ENCODE results near the gene ARHGEF3.
A peak's percentile ranks its signal among the peaks of the same experiment; 100 is the strongest.

The ARHGEF3 gene

GRCh38 chr3:56753206-56753820, 48.4 kb downstream of the ARHGEF3 start:
- H3K9me3 ChIP-seq (ENCODE audit: low read depth, low read length) = no peaks in the 10 kb centered on the region
- no peak overlapping the region for H3K27ac ChIP-seq
- H3K4me3 ChIP-seq = no peak overlapping the region
- no peak for DNase-seq (ENCODE audit: low read depth, low spot score)
- H3K9ac ChIP-seq (ENCODE audit: insufficient read length) = no peak overlapping the region
- no peak for TF ChIP-seq POLR2AphosphoS5 (IDR thresholded peaks at IDR 0.05; ENCODE audit: borderline replicate concordance, low read depth, low read length)
- TF ChIP-seq FOXP2 (optimal IDR thresholded peaks at IDR 0.05; ENCODE audit: control extremely low read depth, extremely low read length, insufficient read depth) = no peak
- TF ChIP-seq EZH2 (IDR thresholded peaks at IDR 0.05) = no peak
- no peaks in the 10 kb centered on the region for H3K36me3 ChIP-seq (ENCODE audit: insufficient read depth, low read length)

DNA sequence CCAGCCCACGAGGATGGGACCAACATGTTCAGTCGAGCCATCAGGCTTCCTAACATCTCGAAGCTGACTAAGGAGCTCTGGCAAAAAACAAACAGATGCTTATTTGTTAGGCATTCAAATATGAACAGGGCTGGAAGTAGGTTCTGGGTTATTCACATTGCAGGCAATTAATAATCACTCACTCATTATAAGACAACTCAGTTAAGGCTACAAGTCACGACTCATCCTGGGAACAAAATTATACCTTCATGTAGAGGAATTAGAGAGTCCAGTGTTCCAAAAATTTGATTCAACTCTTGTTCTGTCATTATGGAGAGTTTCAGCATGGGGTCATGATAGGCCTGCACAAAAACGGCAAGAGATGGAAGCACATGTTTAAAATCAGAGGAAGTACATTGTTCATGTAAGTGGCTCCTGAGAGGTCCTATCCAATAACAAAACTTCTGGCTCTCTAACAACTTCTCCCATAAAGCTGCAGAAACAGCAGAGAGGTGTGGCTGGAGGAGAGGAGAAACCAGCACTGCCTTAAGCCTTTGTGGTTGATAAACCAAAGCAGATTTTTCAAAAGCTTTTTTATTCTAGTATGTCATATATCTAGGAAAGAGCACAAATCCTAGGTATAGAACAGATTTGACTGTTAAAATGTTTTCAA, 50.6 kb downstream of the ARHGEF3 start:
- no peak overlapping the region for H3K9ac ChIP-seq (ENCODE audit: insufficient read length)
- DNase-seq (ENCODE audit: low read depth, low spot score) = no peak
- H3K36me3 ChIP-seq (ENCODE audit: insufficient read depth, low read length) = no peaks in the 10 kb centered on the region
- no peak overlapping the region for H3K4me3 ChIP-seq
- no peak overlapping the region for H3K27ac ChIP-seq
- no peaks in the 10 kb centered on the region for H3K9me3 ChIP-seq (ENCODE audit: low read depth, low read length)
- TF ChIP-seq EZH2 (IDR thresholded peaks at IDR 0.05) (no peak), FOXP2 (optimal IDR thresholded peaks at IDR 0.05; ENCODE audit: control extremely low read depth, extremely low read length, insufficient read depth) (no peak), POLR2AphosphoS5 (IDR thresholded peaks at IDR 0.05; ENCODE audit: borderline replicate concordance, low read depth, low read length) (no peak)

DNA sequence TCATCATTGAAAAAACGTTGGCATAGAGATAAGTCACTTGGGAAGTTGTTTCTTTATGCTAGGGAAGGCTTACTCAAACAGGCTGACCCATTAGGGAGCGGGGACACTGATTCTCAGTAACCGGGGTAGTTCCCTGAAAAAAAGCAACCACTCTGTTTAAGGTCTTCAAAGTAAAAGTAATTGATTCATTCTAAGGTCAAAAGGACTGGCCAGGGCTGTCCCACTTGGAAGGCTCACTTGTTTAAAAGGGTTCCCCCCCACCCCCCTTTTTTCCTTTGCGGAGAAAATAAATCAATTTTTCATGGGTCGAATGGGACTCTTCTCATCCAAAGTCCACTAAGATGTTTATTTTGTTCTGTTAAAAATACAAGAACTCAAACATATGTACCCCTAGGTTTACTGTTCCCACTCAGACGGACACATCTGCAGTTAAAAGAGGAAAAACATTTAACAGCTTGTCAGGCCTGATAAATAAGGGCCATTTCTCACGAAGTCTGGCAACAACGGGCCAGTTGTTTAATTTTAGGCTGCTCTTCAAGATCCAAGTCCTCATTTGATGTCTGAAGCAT, 53.0 kb downstream of the ARHGEF3 start:
- H3K4me3 ChIP-seq = peak overlapping the region; percentile 49
- H3K9ac ChIP-seq (ENCODE audit: insufficient read length) = peak overlapping the region; percentile 20
- no peaks in the 10 kb centered on the region for H3K36me3 ChIP-seq (ENCODE audit: insufficient read depth, low read length)
- TF ChIP-seq FOXP2 (optimal IDR thresholded peaks at IDR 0.05; ENCODE audit: control extremely low read depth, extremely low read length, insufficient read depth) (no peak), POLR2AphosphoS5 (IDR thresholded peaks at IDR 0.05; ENCODE audit: borderline replicate concordance, low read depth, low read length) (no peak), EZH2 (IDR thresholded peaks at IDR 0.05) (no peak)
- no peak for DNase-seq (ENCODE audit: low read depth, low spot score)
- peak overlapping the region; percentile 93 for H3K27ac ChIP-seq
- H3K9me3 ChIP-seq (ENCODE audit: low read depth, low read length) = no peaks in the 10 kb centered on the region

DNA sequence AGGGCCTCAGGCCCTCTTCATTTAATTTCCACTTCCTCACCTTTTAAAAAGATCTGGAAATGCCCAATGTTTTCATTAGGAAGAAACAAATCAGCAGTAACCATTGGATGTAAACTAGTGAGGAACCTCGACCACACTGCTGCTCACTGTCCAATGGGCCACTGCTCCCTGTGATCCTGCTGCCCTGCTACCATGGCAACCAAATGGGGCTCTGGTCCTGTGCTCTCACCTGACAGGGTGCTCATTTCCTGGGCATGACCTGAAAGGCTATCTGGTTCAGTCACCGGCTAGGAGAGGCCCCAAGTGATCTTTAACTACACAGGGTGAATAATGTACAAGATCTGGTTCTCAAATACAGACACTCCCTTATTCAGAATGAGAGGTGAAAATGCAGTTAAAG, 54.6 kb downstream of the ARHGEF3 start:
- Histone ChIP-seq H3K27ac (no peak overlapping the region), H3K9me3 (ENCODE audit: low read depth, low read length) (no peaks in the 10 kb centered on the region), H3K4me3 (no peak overlapping the region), H3K36me3 (ENCODE audit: insufficient read depth, low read length) (no peaks in the 10 kb centered on the region), H3K9ac (ENCODE audit: insufficient read length) (no peak overlapping the region)
- DNase-seq (ENCODE audit: low read depth, low spot score) = no peak
- TF ChIP-seq POLR2AphosphoS5 (IDR thresholded peaks at IDR 0.05; ENCODE audit: borderline replicate concordance, low read depth, low read length) (no peak), EZH2 (IDR thresholded peaks at IDR 0.05) (no peak), FOXP2 (optimal IDR thresholded peaks at IDR 0.05; ENCODE audit: control extremely low read depth, extremely low read length, insufficient read depth) (no peak)

GRCh38 chr3:56744016-56744415, 57.7 kb downstream of the ARHGEF3 start:
- Histone ChIP-seq H3K27ac (no peak overlapping the region), H3K4me3 (no peak overlapping the region), H3K9ac (ENCODE audit: insufficient read length) (no peak overlapping the region), H3K9me3 (ENCODE audit: low read depth, low read length) (no peaks in the 10 kb centered on the region), H3K36me3 (ENCODE audit: insufficient read depth, low read length) (no peaks in the 10 kb centered on the region)
- no peak for DNase-seq (ENCODE audit: low read depth, low spot score)
- TF ChIP-seq FOXP2 (optimal IDR thresholded peaks at IDR 0.05; ENCODE audit: control extremely low read depth, extremely low read length, insufficient read depth) = no peak
- no peak for TF ChIP-seq EZH2 (IDR thresholded peaks at IDR 0.05)
- TF ChIP-seq POLR2AphosphoS5 (IDR thresholded peaks at IDR 0.05; ENCODE audit: borderline replicate concordance, low read depth, low read length) = no peak

GRCh38 chr3:56742887-56743286, 58.9 kb downstream of the ARHGEF3 start:
- Histone ChIP-seq H3K9me3 (ENCODE audit: low read depth, low read length) (no peaks in the 10 kb centered on the region), H3K36me3 (ENCODE audit: insufficient read depth, low read length) (no peaks in the 10 kb centered on the region), H3K4me3 (no peak overlapping the region), H3K9ac (ENCODE audit: insufficient read length) (no peak overlapping the region), H3K27ac (no peak overlapping the region)
- TF ChIP-seq EZH2 (IDR thresholded peaks at IDR 0.05) = no peak
- TF ChIP-seq FOXP2 (optimal IDR thresholded peaks at IDR 0.05; ENCODE audit: control extremely low read depth, extremely low read length, insufficient read depth) = no peak
- TF ChIP-seq POLR2AphosphoS5 (IDR thresholded peaks at IDR 0.05; ENCODE audit: borderline replicate concordance, low read depth, low read length) = no peak
- DNase-seq (ENCODE audit: low read depth, low spot score) = no peak

- H3K36me3 ChIP-seq (ENCODE audit: insufficient read depth, low read length) = no peaks in the 10 kb centered on the region
- H3K27ac ChIP-seq = no peak overlapping the region
- no peak for TF ChIP-seq EZH2 (IDR thresholded peaks at IDR 0.05)
- TF ChIP-seq POLR2AphosphoS5 (IDR thresholded peaks at IDR 0.05; ENCODE audit: borderline replicate concordance, low read depth, low read length) = no peak
- no peak for TF ChIP-seq FOXP2 (optimal IDR thresholded peaks at IDR 0.05; ENCODE audit: control extremely low read depth, extremely low read length, insufficient read depth)
These were observed 62.7 kb downstream of the ARHGEF3 start for GRCh38 chr3:56739036-56739435.

DNA sequence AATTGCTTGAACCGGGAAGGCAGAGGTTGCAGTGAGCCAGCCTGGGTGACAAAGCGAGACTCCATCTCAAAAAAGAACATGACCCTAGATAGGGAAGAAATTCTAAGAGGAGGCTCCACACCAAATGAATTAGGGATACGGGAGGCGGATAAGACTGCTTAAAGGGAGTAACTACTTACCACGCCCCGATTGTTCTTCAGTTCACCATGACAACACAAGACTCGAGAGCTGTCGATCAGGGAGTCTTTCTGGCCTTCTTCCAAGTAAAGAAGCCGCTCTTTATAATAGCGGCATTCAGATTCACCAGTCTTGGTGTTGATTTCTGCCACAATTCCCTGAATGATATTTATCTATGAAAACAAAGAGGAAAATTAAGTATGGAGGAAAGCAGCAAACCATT, 64.7 kb downstream of the ARHGEF3 start:
- H3K9ac ChIP-seq (ENCODE audit: insufficient read length) = no peak overlapping the region
- no peak overlapping the region for H3K27ac ChIP-seq
- no peak for DNase-seq (ENCODE audit: low read depth, low spot score)
- TF ChIP-seq FOXP2 (optimal IDR thresholded peaks at IDR 0.05; ENCODE audit: control extremely low read depth, extremely low read length, insufficient read depth) (no peak), EZH2 (IDR thresholded peaks at IDR 0.05) (no peak), POLR2AphosphoS5 (IDR thresholded peaks at IDR 0.05; ENCODE audit: borderline replicate concordance, low read depth, low read length) (no peak)
- no peaks in the 10 kb centered on the region for H3K36me3 ChIP-seq (ENCODE audit: insufficient read depth, low read length)
- no peaks in the 10 kb centered on the region for H3K9me3 ChIP-seq (ENCODE audit: low read depth, low read length)
- no peak overlapping the region for H3K4me3 ChIP-seq

More at GRCh38 chr3:56739036-56739435, 62.7 kb downstream of the ARHGEF3 start:
- no peaks in the 10 kb centered on the region for H3K9me3 ChIP-seq (ENCODE audit: low read depth, low read length)
- H3K9ac ChIP-seq (ENCODE audit: insufficient read length) = no peak overlapping the region
- no peak for DNase-seq (ENCODE audit: low read depth, low spot score)
- H3K4me3 ChIP-seq = no peak overlapping the region

Measured in SK-N-MC (cell line).